Adrenal gland (tissue), 5 donors: ENCODE results near the gene DGKA.

Experiments used
- POLR2A ChIP-seq, 2 donors: fragments of 450-650 bp; IDR thresholded peaks; one replicate each; pipeline ENCODE4 v1.6.1; 2017; ENCODE audit warnings: antibody characterized with exemption in 2 of 2, mild to moderate bottlenecking in 2 of 2, moderate library complexity in 1 of 2
- TF ChIP-seq, protein P1 (sequence below), 6 experiments: fragments of 450-650 bp in 4 of 6; fragments of 200-600 bp in 2 of 6; sonication (generic) in 1 of 6; IDR thresholded peaks; 1 replicate in 5 of 6; 2 replicates in 1 of 6; pipeline versions ENCODE4 v1.5.1 to v1.8.0; 2016 to 2021; ENCODE audit warnings: antibody characterized with exemption in 6 of 6, mild to moderate bottlenecking in 2 of 6, moderate library complexity in 1 of 6
- donor health status: DM: no; HTN: no; CAD: no.

DNA sequence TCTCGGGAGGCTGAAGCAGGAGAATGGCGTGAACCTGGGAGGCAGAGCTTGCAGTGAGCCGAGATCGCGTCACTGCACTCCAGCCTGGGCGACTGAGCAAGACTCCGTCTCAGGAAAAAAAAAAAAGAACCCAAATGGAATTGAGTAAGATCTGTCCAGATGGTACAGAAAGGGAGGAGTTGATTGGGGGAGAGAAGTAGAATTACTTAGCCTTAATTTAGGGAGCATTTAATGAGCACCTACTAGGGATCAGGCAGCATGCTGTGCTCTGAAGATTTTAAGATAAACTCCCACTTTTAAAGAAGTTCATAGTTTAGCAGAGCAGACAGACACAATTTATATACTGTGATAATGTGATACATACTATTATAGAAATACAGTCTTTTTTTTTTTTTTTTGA lies 47.4 kb downstream of the DGKA start:
- TF ChIP-seq, protein P1, sequence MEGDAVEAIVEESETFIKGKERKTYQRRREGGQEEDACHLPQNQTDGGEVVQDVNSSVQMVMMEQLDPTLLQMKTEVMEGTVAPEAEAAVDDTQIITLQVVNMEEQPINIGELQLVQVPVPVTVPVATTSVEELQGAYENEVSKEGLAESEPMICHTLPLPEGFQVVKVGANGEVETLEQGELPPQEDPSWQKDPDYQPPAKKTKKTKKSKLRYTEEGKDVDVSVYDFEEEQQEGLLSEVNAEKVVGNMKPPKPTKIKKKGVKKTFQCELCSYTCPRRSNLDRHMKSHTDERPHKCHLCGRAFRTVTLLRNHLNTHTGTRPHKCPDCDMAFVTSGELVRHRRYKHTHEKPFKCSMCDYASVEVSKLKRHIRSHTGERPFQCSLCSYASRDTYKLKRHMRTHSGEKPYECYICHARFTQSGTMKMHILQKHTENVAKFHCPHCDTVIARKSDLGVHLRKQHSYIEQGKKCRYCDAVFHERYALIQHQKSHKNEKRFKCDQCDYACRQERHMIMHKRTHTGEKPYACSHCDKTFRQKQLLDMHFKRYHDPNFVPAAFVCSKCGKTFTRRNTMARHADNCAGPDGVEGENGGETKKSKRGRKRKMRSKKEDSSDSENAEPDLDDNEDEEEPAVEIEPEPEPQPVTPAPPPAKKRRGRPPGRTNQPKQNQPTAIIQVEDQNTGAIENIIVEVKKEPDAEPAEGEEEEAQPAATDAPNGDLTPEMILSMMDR (IDR thresholded peaks at IDR 0.05), result no peak
- TF ChIP-seq POLR2A (IDR thresholded peaks at IDR 0.05), result no peak
